Gastrocnemius medialis (tissue), 4 donors: ENCODE results near the gene CYTH1.

Experiments used
- CTCF ChIP-seq, 5 experiments: fragments of 450-650 bp in 3 of 5; fragments of 200-600 bp in 2 of 5; sonication (generic) in 2 of 5; IDR thresholded peaks in 4 of 5; conservative IDR thresholded peaks in 1 of 5; 1 replicate in 4 of 5; 2 replicates in 1 of 5; pipeline ENCODE4 v1.5.1; 2016 to 2019; ENCODE audit warnings: antibody characterized with exemption in 5 of 5, mild to moderate bottlenecking in 3 of 5, moderate library complexity in 3 of 5
- POLR2A ChIP-seq, 2 donors: fragments of 450-650 bp; IDR thresholded peaks; one replicate each; pipeline ENCODE4 v1.6.1; 2017; ENCODE audit warnings: antibody characterized with exemption in 2 of 2, mild to moderate bottlenecking in 2 of 2, moderate library complexity in 2 of 2

GRCh38 chr17:78812855-78813254, 30.8 kb upstream of the CYTH1 start:
- no peak for TF ChIP-seq CTCF (IDR thresholded peaks at IDR 0.05 in 4 of 5, conservative IDR thresholded peaks at IDR 0.05 in 1 of 5)
- no peak for TF ChIP-seq POLR2A (IDR thresholded peaks at IDR 0.05)
